NT2/D1 (cell line): Measurements from ENCODE around the gene TAF13.

Experiments used
- SUZ12 ChIP-seq: IDR thresholded peaks from 2 replicates; pipeline ENCODE4 v1.6.1; 2011; ENCODE audit not compliant: insufficient read length, insufficient read depth; ENCODE audit errors: extremely low read depth
- YY1 ChIP-seq: IDR thresholded peaks from 2 replicates; pipeline ENCODE4 v1.6.1; 2011; ENCODE audit not compliant: insufficient read length, insufficient read depth
- ZNF274 ChIP-seq: IDR thresholded peaks from 2 replicates; pipeline ENCODE4 v1.6.1; 2011; ENCODE audit warnings: mild to moderate bottlenecking, low read depth, low read length

DNA sequence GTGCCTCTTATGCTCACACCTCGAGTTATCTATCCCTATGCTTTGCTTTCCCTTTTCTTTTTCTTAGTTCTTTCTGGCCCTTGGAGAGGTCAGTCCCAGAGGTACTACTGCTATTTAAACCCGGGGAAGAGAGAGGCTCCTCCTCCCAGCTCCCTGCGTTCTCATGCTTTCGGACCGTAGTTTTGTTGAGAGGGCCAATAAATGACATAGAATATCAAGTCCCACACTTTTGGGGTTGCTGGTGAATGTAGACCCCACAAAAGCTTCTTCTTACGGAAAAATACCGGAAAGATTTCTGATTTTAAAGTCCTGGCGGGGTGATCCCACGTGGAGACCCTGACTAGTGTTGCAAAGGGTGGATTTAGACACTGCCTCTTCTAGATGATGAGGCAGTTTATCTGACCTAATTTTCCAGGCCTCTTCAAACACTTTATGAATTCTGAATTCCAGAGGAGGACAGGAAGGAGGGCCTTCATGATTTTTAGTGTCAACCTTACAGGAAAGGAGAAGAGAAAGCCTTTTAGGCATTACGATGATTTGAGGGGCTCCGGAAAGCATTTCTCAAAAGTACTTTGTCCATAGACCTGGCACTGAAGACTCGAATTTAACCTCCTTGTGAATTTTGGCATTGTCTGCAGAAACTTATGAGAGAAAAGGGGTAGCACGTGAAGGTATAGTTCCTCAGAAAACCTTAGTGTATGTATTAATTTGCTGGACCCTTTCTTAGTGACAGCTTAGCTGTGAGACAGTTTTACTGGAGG, 15.5 kb upstream of the TAF13 start:
- TF ChIP-seq ZNF274 (no peak), YY1 (no peak), SUZ12 (no peak)
